Fibroblast of the aortic adventitia (primary cell): Measurements from ENCODE around the gene ADAMTSL2. TPM values are rescaled to one million over a fixed set of nuclear protein-coding genes. Genes with fewer than 3 reads are reported as not detected.

Source experiments
- DNase-seq: peaks from one replicate; pipeline ENCODE4 v3.0.0-alpha.2; 2010; ENCODE audit warnings: low read depth
- H3K4me3 ChIP-seq: 2 replicates; pipeline ENCODE4 v1.5.1; 2011; ENCODE audit warnings: low read depth, mild to moderate bottlenecking, control low read depth, low read length, moderate library complexity
- total RNA-seq: library from RNA; depleted of rRNA; stranded (reverse); fragments of >200 nt; gene quantifications from 2 replicates; pipeline ENCODE4 v1.2.3, GENCODE V29; 2012; ENCODE audit warnings: low replicate concordance
- TF ChIP-seq, protein P1 (sequence below): IDR thresholded peaks from 2 replicates; pipeline ENCODE4 v1.5.1; 2011; ENCODE audit warnings: mild to moderate bottlenecking, low read length, control low read depth, inconsistent platforms; ENCODE audit not compliant: insufficient read depth

The ADAMTSL2 gene
- total RNA-seq, 1 donor, result not detected

GRCh38 chr9:133538851-133539833, 4.6 kb downstream of the ADAMTSL2 start:
- no peak for DNase-seq
- TF ChIP-seq, protein P1, sequence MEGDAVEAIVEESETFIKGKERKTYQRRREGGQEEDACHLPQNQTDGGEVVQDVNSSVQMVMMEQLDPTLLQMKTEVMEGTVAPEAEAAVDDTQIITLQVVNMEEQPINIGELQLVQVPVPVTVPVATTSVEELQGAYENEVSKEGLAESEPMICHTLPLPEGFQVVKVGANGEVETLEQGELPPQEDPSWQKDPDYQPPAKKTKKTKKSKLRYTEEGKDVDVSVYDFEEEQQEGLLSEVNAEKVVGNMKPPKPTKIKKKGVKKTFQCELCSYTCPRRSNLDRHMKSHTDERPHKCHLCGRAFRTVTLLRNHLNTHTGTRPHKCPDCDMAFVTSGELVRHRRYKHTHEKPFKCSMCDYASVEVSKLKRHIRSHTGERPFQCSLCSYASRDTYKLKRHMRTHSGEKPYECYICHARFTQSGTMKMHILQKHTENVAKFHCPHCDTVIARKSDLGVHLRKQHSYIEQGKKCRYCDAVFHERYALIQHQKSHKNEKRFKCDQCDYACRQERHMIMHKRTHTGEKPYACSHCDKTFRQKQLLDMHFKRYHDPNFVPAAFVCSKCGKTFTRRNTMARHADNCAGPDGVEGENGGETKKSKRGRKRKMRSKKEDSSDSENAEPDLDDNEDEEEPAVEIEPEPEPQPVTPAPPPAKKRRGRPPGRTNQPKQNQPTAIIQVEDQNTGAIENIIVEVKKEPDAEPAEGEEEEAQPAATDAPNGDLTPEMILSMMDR, result no peak
- H3K4me3 ChIP-seq, result no peak overlapping the region

DNA sequence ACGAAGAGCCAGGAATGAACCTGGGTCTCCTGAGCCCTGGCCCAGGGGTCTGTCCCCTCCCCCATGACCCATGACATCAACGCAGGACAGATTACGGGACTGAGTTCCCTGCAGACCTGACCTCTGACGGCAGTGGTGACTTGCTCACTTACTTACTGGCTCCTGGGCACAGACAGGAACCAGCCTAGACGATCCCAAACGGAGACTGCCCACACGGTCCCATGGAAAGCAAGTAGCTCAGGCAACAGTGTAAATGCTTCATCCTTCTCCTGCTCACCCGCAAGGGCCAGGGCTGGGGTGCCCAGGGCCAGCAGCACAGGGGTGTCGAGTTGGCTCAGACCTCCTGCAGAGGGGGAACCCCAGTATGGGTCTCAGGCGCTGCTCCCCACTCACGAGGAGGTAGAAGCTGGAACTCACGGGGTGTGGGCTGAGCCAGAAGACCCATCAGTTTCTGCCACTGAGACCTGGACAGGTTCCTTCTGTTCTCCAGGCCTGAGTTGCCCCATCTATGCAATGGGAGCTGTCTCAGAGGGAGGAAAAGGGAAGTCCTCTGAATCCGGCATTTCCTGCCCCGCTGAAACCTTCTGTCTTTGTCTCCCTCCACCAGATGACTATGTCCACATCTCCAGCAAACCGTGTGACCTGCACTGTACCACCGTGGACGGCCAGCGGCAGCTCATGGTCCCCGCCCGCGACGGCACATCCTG, 5.6 kb downstream of the ADAMTSL2 start:
- no peak overlapping the region for H3K4me3 ChIP-seq
- TF ChIP-seq, protein P1, result no peak
- DNase-seq, result no peak

DNA sequence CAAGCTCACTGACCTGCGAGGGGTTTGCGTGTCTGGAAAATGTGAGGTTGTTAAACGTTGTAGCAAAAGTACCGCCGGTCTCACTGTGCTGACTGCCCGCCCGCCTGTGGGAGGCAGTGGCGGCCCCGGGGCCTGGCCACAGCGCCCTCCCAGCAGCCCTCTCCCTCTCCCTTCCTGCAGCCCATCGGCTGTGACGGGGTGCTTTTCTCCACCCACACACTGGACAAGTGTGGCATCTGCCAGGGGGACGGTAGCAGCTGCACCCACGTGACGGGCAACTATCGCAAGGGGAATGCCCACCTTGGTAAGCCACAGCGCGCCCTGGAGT, 6.2 kb downstream of the ADAMTSL2 start:
- no peak overlapping the region for H3K4me3 ChIP-seq
- DNase-seq, result no peak
- TF ChIP-seq, protein P1, result no peak

GRCh38 chr9:133542002-133542401, 7.5 kb downstream of the ADAMTSL2 start:
- H3K4me3 ChIP-seq, result no peak overlapping the region
- TF ChIP-seq, protein P1, result no peak
- no peak for DNase-seq

DNA sequence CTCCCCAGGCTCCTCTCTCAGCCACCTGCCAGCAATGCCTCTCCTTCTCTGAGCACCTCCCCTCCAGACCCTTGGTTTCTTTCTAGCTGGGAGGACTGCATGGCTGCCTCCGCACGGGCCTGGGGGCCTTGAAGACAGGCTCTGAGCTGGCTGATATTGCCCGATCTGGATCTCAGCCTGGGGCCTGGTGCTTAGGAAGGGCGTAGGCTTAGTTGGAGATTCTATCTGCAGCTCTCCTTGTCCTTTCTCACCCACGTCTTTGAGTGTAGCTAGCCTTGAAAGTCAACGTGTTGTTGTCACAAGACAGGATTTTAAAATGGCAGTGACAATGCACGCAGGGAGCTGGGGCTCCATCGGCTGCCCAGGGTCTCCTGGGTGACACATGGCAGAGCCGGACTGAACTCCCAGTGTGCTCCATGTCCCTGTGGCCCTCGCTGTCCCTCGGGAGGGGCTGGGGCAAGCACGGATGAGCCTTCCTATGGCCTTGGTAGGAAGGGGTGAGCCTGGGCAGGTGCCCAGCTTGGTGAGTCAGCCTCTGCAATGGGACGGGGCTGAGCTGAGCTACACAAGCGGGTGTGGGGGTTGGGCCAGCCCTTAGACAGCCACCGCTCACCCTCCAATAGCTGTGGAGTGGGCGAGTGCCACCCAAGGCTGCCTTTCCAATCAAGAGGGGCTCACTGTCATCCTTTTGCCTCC, 9.4 kb downstream of the ADAMTSL2 start:
- H3K4me3 ChIP-seq, result no peak overlapping the region
- DNase-seq, result no peak

More for the DNA sequence above, 9.4 kb downstream of the ADAMTSL2 start:
- TF ChIP-seq, protein P1, result no peak
